ENCODE results near the gene B3GALT5.
"Not testable (repeated sequence)": the region's sequence is repeated elsewhere in the genome, so short reads cannot be mapped to it uniquely, and the experiment has no call there.

Gene B3GALT5

GRCh38 chr21:39612233-39613040 is at the start of gene B3GALT5:
Gene B3GALT5 (plus strand): TSS chr21:39612940. CDS start chr21:39660560, 47,620 bp downstream.
- no peak for DNase-seq

- no peak for DNase-seq
Observed at GRCh38 chr21:39564200-39564599, 48.5 kb upstream of the B3GALT5 start.

GRCh38 chr21:39567180-39567972 is 45.4 kb upstream of the B3GALT5 start:
- no peak for DNase-seq

GRCh38 chr21:39568361-39568760 is 44.4 kb upstream of the B3GALT5 start:
- DNase-seq: no peak

- DNase-seq: no peak
Observed at GRCh38 chr21:39575775-39576174, 37.0 kb upstream of the B3GALT5 start.

GRCh38 chr21:39576518-39577128 is 36.1 kb upstream of the B3GALT5 start:
- no peak for DNase-seq

GRCh38 chr21:39579734-39580332 is 32.9 kb upstream of the B3GALT5 start:
- DNase-seq: no peak

GRCh38 chr21:39580744-39581143 is 32.0 kb upstream of the B3GALT5 start:
- DNase-seq: no peak

GRCh38 chr21:39581414-39581813 is 31.3 kb upstream of the B3GALT5 start:
- DNase-seq: no peak

- no peak for DNase-seq
Observed at GRCh38 chr21:39582749-39583148, 30.0 kb upstream of the B3GALT5 start.

- DNase-seq: not testable (repeated sequence)
Observed at GRCh38 chr21:39583586-39583985, 29.2 kb upstream of the B3GALT5 start.

- DNase-seq: no peak
Observed at GRCh38 chr21:39587376-39587775, 25.4 kb upstream of the B3GALT5 start.

GRCh38 chr21:39588884-39589283 is 23.9 kb upstream of the B3GALT5 start:
- DNase-seq: no peak

GRCh38 chr21:39593522-39593921 is 19.2 kb upstream of the B3GALT5 start:
- no peak for DNase-seq

- no peak for DNase-seq
Observed at GRCh38 chr21:39595465-39595864, 17.3 kb upstream of the B3GALT5 start.

- no peak for DNase-seq
Observed at GRCh38 chr21:39597595-39597994, 15.1 kb upstream of the B3GALT5 start.

- no peak for DNase-seq
Observed at GRCh38 chr21:39599191-39599970, 13.4 kb upstream of the B3GALT5 start.

GRCh38 chr21:39601187-39601928 is 11.4 kb upstream of the B3GALT5 start:
- DNase-seq: no peak

GRCh38 chr21:39602076-39602689 is 10.6 kb upstream of the B3GALT5 start:
- no peak for DNase-seq

- no peak for DNase-seq
Observed at GRCh38 chr21:39602793-39603192, 9.9 kb upstream of the B3GALT5 start.

GRCh38 chr21:39604951-39605350 is 7.8 kb upstream of the B3GALT5 start:
- DNase-seq: no peak

Measured in CD4-positive, alpha-beta T cell treated with Interleukin-10 for 1 hour (primary cell).